WERI-Rb-1 (cell line): ENCODE results near the gene CLBA1.
"Not testable (repeated sequence)": the region's sequence is repeated elsewhere in the genome, so short reads cannot be mapped to it uniquely, and the experiment has no call there.

Experiments used
- DNase-seq: peaks from one replicate; pipeline ENCODE4 v3.0.0-alpha.2; 2020
- H3K27ac ChIP-seq: fragments of 250-450 bp; sonication (Bioruptor Pico); 2 replicates; pipeline ENCODE4 v1.5.1; 2020; ENCODE audit warnings: mild to moderate bottlenecking, moderate library complexity
- H3K27me3 ChIP-seq: fragments of 250-450 bp; sonication (Bioruptor Pico); 2 replicates; pipeline ENCODE4 v1.5.1; 2021; ENCODE audit warnings: mild to moderate bottlenecking, low read depth, moderate library complexity; ENCODE audit not compliant: insufficient read depth, severe bottlenecking
- H3K36me3 ChIP-seq: fragments of 250-450 bp; sonication (Bioruptor Pico); 2 replicates; pipeline ENCODE4 v1.5.1; 2020; ENCODE audit warnings: mild to moderate bottlenecking, moderate library complexity
- H3K4me3 ChIP-seq: 2 replicates; pipeline ENCODE4 v1.5.1; 2011; ENCODE audit warnings: low read depth, mild to moderate bottlenecking, control low read depth, low read length
- H3K9me3 ChIP-seq: fragments of 250-450 bp; sonication (Bioruptor Pico); 2 replicates; pipeline ENCODE4 v1.5.1; 2021; ENCODE audit warnings: mild to moderate bottlenecking, moderate library complexity; ENCODE audit not compliant: severe bottlenecking
- TF ChIP-seq, protein P1 (sequence below): IDR thresholded peaks from 2 replicates; pipeline ENCODE4 v1.5.1; 2011; ENCODE audit warnings: low read depth, mild to moderate bottlenecking, control low read depth, inconsistent platforms, low read length

The CLBA1 gene

DNA sequence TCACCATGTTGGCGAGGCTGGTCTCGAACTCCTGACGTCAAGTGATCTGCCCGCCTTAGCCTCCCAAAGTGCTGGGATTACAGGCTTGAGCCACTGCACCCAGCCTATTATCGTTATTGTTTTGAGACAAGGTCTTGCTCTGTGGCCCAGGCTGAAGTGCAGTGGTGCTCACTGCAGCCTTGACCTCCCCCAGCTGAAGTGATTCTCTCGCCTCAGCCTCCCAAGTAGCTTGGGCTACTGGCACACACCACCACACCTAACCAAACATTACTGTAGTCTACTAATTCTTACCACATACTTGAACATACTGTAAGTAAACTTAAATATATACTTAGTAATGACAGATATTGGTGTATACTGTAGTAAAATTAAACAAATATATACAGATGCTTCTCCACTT is 39.8 kb downstream of the CLBA1 start:
- Histone ChIP-seq H3K4me3 (no peak overlapping the region), H3K27me3 (no peaks in the 10 kb centered on the region), H3K36me3 (peaks cover 5% of the 10 kb centered on the region; the same call in 1 of the 2 replicates), H3K27ac (no peak overlapping the region), H3K9me3 (no peaks in the 10 kb centered on the region)
- TF ChIP-seq, protein P1, sequence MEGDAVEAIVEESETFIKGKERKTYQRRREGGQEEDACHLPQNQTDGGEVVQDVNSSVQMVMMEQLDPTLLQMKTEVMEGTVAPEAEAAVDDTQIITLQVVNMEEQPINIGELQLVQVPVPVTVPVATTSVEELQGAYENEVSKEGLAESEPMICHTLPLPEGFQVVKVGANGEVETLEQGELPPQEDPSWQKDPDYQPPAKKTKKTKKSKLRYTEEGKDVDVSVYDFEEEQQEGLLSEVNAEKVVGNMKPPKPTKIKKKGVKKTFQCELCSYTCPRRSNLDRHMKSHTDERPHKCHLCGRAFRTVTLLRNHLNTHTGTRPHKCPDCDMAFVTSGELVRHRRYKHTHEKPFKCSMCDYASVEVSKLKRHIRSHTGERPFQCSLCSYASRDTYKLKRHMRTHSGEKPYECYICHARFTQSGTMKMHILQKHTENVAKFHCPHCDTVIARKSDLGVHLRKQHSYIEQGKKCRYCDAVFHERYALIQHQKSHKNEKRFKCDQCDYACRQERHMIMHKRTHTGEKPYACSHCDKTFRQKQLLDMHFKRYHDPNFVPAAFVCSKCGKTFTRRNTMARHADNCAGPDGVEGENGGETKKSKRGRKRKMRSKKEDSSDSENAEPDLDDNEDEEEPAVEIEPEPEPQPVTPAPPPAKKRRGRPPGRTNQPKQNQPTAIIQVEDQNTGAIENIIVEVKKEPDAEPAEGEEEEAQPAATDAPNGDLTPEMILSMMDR: no peak
- no peak for DNase-seq

DNA sequence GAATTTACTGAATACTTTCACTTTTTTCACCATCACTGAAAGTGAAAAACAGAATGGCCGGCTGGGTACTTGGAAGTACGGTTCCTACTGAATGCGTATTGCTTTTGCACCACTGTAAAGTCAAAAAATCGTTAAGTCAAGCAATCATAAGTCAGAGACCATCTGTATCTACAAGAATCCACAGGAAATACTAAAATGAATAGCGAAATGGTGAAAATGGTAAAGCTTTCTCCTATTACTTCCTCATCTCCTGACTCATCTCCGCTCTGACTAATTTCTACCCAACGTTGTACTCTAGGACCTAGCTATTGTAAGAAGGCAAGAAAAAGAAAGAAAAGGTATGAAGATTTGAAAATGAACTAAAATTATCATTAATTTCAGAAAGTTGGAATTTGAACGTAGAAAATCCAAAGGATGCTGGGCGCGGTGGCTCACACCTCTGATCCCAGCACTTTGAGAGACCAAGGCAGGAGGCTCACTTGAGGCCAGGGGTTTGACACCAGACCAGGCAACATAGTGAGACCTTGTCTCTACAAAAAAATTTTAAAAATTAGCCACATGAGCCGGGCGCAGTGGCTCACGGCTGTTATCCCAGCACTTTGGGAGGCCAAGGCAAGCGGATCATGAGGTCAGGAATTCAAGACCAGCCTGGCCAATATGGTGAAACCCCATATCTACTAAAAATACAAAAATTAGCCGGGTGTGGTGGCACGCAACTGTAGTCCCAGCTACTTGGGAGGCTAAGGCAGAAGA is 40.6 kb downstream of the CLBA1 start:
- no peak overlapping the region for H3K4me3 ChIP-seq
- TF ChIP-seq, protein P1: no peak
- no peaks in the 10 kb centered on the region for H3K36me3 ChIP-seq
- H3K9me3 ChIP-seq: no peaks in the 10 kb centered on the region
- no peaks in the 10 kb centered on the region for H3K27me3 ChIP-seq
- no peak overlapping the region for H3K27ac ChIP-seq
- DNase-seq: no peak

DNA sequence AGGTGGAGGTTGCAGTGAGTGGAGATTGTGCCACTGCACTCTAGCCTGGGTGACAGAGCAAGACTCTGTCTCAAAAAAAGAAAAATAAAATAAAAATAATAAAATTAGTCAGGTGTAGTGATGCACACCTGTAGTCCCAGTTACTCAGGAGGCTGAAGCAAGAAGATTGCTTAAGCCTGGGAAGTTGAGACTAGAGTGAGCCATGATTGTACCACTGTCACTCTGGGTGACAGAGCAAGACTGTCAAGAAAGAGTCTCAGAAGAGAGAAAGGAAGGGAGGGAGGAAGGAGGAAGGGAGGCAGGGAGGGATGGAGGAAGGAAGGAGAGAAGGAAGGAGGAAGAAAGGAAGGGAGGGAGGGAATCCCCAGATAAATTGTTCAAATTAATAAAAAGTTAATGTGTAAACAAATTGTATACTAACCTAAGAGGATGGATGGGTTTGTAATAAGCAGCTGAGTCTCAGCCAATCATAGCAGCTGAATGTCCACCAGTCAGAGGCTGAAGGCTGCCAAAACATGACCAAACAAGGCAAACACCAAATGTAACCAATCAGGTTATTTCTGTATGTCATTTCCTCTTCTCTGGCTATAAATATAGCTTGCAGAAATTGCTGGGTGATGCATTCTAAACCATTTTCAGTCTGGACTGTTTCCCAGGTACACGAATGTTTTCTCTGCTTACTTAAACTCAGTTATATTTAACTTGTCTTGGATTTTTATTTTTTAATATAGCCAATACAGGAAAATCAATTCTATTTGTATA is 41.4 kb downstream of the CLBA1 start:
- Histone ChIP-seq H3K27me3 (no peaks in the 10 kb centered on the region), H3K4me3 (no peak overlapping the region), H3K9me3 (no peaks in the 10 kb centered on the region), H3K36me3 (no peaks in the 10 kb centered on the region), H3K27ac (no peak overlapping the region)
- no peak for DNase-seq
- TF ChIP-seq, protein P1: no peak

DNA sequence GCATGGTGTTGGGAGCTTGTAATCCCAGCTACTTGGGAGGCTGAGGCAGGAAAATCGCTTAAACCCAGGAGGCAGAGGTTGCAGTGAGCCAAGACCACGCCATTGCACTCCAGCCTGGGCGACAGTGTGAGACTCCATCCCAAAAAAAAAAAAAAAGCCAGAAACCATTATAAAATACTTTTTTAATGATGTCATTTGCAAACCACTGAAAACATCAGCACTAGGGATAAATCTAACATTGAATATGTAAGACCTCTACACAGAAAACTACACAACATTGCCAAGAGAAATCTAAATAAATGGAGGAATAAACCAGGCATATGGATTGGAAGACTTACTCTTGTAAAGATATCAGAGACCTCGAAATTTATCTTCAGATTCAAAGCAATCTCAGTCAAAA is 42.1 kb downstream of the CLBA1 start:
- not testable (repeated sequence) for H3K36me3 ChIP-seq, H3K9me3 ChIP-seq, H3K4me3 ChIP-seq, H3K27me3 ChIP-seq, H3K27ac ChIP-seq, DNase-seq

DNA sequence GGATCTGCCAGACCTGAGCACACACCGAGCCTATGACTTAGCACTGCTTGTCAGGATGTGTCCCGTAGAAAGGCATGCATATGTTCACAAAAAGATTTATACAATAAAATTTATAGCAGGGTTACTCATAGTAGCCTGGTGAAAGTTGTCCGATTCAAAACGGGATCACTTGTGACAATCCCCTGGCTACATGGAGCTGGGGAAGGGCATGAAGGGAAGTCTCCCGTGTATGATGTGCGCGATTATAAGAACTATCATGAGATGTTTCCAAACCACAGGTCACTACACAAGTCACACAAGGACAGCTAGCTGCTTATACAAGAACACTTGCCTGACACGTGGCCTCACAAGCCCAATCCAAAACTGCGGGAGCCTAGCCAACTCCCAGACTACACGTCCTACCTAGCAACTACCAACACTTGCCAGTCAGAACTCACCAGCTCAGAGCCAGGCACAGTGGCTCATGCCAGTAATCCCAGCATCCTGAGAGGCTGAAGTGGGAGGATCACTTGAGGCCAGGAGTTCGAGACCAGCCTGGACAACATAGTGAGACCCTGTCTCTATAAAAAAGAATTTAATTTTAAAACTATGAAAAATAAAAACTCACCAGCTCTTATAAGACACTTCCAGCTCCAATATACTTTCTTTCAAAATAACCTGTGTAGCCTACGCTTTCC is 42.8 kb downstream of the CLBA1 start:
- Histone ChIP-seq H3K27me3 (no peaks in the 10 kb centered on the region), H3K27ac (no peak overlapping the region), H3K4me3 (no peak overlapping the region), H3K9me3 (no peaks in the 10 kb centered on the region), H3K36me3 (no peaks in the 10 kb centered on the region)
- TF ChIP-seq, protein P1: no peak
- DNase-seq: no peak

DNA sequence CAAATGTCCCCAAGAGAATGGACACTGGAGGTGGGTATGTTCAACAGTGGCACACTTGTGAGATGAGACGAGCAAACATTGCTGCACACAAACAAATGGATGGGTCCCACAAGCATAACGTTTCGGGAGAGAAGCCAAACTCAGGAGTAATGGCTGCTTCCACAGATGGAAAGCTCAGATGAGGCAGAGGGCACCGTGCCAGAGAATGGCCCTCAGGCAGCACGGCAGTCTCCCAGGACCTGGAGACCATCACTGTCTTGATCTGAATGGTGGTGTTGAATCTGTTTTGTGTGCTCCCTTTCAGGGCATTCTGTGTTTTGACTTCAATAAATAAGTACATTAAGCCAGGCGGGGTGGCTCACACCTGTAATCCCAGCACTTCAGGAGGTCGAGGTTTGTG is 43.8 kb downstream of the CLBA1 start:
- Histone ChIP-seq H3K27me3 (no peaks in the 10 kb centered on the region), H3K4me3 (no peak overlapping the region), H3K9me3 (no peaks in the 10 kb centered on the region), H3K27ac (no peak overlapping the region), H3K36me3 (no peaks in the 10 kb centered on the region)
- TF ChIP-seq, protein P1: no peak
- DNase-seq: no peak
